Heart left ventricle (tissue), 13 donors: ENCODE results near the gene TMTC2.

ENCODE experiments used
- CTCF ChIP-seq, 12 donors: fragments of 200-600 bp; sonication (generic) in 4 of 12; IDR thresholded peaks; one replicate each; pipeline versions ENCODE4 v1.5.0 to v1.8.0; 2018 to 2022; ENCODE audit warnings: antibody characterized with exemption in 12 of 12, mild to moderate bottlenecking in 5 of 12
- POLR2A ChIP-seq, 2 donors: fragments of 450-650 bp; IDR thresholded peaks; one replicate each; pipeline ENCODE4 v1.6.1; 2017; ENCODE audit warnings: antibody characterized with exemption in 2 of 2, mild to moderate bottlenecking in 2 of 2, moderate library complexity in 2 of 2
- donor health status: ischemic (EF 13 %, LVEDD 7.1; RV severe dilation, severe dysfunction).
- donor health status: DM: no; HTN: yes; CAD: no.
- donor health status: DM: no; HTN: no; CAD: no.
- donor health status: ischemic (EF 25% LVEDD 6.9; RV normal size, moderate dysfunction).
- donor health status: ischemic (EF 25% LVEDD 5.7; RV mildly dilated, moderate dysfunction).
- donor health status: ischemic (EF 35%, LVEDD 5.7; RV mildly dilated, moderate dysfunction).
- donor health status: nonischemic (EF 11% LVEDD 7.7; RV severe dilation, severe dysfunction).
- donor health status: DM: yes; HTN: yes; CAD: no.
- donor health status: PGD.
- donor health status: ischemic (EF 29% LVEDD 5.4; RV normal size, mild dysfunction).
- donor health status: nonischemic (EF 23%, LVEDD 6.1; RV moderate dilation, normal function).

DNA sequence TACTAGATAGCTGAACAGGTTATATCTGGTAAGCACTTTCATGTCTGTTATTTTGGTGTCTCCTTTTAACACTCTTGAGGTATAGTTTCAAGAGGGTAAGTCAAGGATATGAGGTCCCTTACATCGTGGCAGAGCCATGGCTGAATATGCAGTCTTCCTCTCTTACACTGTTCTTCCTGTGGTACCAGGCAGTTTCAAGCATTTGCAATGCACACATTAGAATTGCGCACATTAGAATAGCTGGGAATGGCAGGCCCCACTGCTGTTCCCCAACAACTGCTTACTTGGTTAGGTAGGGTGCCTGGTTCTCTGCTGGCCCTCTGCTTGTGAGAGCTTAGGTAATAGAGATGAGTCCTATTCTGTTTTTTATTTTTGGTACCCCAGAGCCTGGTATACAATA is 41.2 kb downstream of the TMTC2 start:
- TF ChIP-seq POLR2A (IDR thresholded peaks at IDR 0.05) = no peak
- TF ChIP-seq CTCF (IDR thresholded peaks at IDR 0.05) = no peak
